Mononuclear cell (primary cell): Measurements from ENCODE around the gene AUTS2. TPM values are rescaled to one million over a fixed set of nuclear protein-coding genes. Genes with fewer than 3 reads are reported as not detected.

Experiments
- H3K27me3 ChIP-seq: 2 replicates; pipeline ENCODE4 v1.6.0; 2011; ENCODE audit warnings: low read length, control low read depth; ENCODE audit not compliant: insufficient read depth
- H3K4me1 ChIP-seq: 2 replicates; pipeline ENCODE4 v1.5.1; 2011; ENCODE audit warnings: mild to moderate bottlenecking, low read length, control low read depth; ENCODE audit not compliant: insufficient read depth
- H3K4me3 ChIP-seq: 2 replicates; pipeline ENCODE4 v1.5.1; 2011; ENCODE audit warnings: mild to moderate bottlenecking, low read length, moderate library complexity
- H3K9me3 ChIP-seq: 2 replicates; pipeline ENCODE4 v1.5.1; 2011; ENCODE audit warnings: low read depth, mild to moderate bottlenecking, control low read depth, low read length
- total RNA-seq: library from RNA; depleted of rRNA; stranded (reverse); fragments of >200 nt; gene quantifications from one replicate; pipeline ENCODE4 v1.2.3, GENCODE V29; 2012

The AUTS2 gene
- total RNA-seq, 1 donor, result 16.5 TPM

DNA sequence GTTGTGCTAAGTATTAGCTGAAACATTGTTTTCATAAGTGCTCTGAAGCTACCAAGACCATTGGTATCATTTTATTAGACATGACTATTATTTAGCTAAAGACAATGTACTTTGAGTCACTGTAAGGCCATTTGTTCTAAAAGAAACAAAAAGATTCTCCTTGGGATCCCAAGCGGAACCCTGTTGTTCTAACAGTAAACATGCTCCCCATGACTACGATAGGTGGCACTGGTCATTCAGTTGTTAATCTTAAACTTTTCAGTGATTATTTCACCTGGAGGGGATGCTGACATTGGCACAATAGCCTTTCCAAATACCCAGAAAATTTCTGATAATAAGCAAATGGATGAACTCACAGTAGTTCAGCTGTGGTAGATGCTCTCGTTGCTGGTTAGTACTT is 715.0 kb downstream of the AUTS2 start:
- H3K4me3 ChIP-seq, result no peak overlapping the region
- H3K9me3 ChIP-seq, result no peaks in the 10 kb centered on the region

DNA sequence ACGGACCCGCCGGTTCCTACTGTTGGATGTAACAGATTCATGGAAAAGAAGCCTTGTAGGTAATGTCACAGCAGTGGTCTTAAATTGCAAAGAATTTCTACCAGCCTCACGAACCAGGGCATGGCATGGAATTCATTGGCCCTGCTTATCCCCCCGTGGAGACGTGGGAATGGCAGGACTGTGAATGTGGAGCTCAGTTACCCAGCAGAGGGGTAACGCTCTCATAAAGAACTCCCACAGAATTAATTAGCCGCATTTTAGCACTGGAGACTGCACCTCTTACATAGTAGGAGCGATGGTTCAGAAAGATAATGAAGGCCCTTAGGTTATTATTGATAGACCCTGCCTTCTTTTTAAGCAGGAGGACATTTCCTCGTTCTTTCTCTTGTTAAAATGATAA is 715.4 kb downstream of the AUTS2 start:
- H3K27me3 ChIP-seq, result no peaks in the 10 kb centered on the region
- H3K4me1 ChIP-seq, result no peaks in the 10 kb centered on the region
- H3K4me3 ChIP-seq, result no peak overlapping the region

More for the DNA sequence above, 715.0 kb downstream of the AUTS2 start:
- Histone ChIP-seq H3K4me1 (no peaks in the 10 kb centered on the region), H3K27me3 (no peaks in the 10 kb centered on the region)

DNA sequence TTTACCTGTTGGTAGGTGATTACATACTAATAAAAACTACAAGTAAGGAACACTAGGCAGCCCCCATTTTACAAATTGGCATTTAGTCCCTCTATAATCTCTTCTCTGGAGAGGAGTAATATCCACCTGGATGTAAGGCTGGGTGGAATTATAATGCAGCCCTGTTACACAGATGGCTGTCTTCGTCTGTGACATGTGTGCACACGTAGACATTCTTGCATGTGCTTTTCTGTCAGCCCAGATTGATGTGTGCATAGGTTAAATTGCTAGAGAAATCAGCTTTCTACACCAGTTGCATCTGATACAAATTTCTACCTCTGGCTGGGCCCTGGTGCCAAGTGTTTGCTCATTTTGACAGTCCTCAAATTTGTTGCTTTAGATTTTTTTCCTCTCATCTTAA is 715.9 kb downstream of the AUTS2 start:
- no peak overlapping the region for H3K4me3 ChIP-seq
- no peaks in the 10 kb centered on the region for H3K4me1 ChIP-seq
- H3K27me3 ChIP-seq, result no peaks in the 10 kb centered on the region
- H3K9me3 ChIP-seq, result no peaks in the 10 kb centered on the region

More for the DNA sequence above, 715.4 kb downstream of the AUTS2 start:
- H3K9me3 ChIP-seq, result no peaks in the 10 kb centered on the region

DNA sequence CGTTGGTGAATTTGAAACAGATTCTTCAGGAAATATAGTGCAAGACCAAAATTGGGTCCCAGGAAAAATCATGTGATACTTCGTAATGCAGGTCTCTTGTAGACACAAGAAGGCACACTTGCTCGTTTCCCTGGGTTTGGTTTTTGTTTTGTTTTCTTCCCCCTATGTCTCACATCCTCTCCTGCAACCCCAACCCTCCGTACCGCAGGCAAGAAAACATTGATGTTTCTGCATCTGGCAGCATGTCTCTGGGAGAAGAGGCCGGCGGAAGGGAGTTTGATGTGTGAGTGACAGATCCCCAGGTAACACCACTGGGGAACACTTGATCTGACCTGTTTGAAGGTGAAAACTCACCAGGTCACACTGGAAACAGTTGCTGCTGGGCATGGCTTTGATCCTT is 718.5 kb downstream of the AUTS2 start:
- no peaks in the 10 kb centered on the region for H3K4me1 ChIP-seq
- no peak overlapping the region for H3K4me3 ChIP-seq
- H3K9me3 ChIP-seq, result no peaks in the 10 kb centered on the region
- H3K27me3 ChIP-seq, result no peaks in the 10 kb centered on the region

DNA sequence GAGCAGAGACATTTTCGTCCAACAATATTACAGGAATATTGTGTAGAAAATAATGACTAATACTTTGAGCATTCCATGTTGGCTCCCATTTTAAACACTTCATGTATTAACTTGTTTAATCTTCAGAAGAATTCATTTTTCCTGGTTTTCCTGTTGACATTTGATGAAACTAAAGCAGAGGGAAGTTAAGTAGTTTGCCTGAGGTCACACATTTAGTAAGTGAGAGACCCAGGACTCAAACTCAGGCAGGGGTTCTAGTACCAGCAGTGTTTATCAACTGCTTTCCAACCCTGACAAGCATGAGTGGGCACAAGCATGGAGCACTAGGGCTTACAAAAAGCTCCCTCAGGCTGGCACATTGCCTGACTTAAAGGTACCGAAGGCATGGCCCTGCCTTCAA is 719.1 kb downstream of the AUTS2 start:
- H3K4me3 ChIP-seq, result no peak overlapping the region
- H3K4me1 ChIP-seq, result no peaks in the 10 kb centered on the region
- H3K9me3 ChIP-seq, result no peaks in the 10 kb centered on the region
- H3K27me3 ChIP-seq, result no peaks in the 10 kb centered on the region

DNA sequence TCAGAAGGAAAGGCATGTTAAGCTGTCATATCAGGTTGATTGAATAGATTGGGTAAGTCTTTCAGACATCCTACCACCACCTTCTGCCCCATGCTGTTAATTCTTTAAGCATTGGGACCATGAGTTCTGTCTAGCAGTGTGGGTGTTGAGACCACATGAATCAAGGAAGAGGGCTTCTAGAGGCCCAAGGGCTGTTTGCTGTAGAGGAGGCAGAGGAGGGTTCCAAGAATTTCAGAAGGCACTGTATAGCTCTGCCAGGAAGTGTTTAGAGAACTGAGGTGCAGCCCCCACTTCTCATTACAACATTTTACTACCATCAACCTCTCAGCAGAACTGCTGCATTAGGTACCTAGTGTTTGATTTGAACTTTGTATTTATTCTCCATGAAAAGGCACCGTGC is 720.2 kb downstream of the AUTS2 start:
- H3K4me1 ChIP-seq, result no peaks in the 10 kb centered on the region
- H3K4me3 ChIP-seq, result no peak overlapping the region
- no peaks in the 10 kb centered on the region for H3K9me3 ChIP-seq
- no peaks in the 10 kb centered on the region for H3K27me3 ChIP-seq

DNA sequence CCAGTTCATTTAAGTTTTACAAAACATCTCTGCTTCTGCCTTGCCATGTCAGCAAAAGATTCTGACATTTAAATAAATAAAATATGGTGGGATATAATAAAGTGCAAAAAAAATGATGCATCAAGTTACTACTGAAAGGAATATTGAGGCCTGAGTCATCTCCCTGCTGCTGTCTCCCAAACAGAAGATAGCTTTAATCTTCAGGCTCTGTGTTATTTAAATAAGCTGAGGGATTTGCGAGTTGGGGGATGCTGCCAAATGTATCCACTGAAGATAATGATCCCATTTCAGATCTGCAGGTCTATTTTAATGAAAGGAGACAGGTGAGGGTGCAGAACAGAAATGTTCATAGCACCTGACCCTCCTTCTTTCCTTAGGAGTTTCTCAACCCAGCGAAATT is 720.8 kb downstream of the AUTS2 start:
- H3K27me3 ChIP-seq, result no peaks in the 10 kb centered on the region
- H3K9me3 ChIP-seq, result no peaks in the 10 kb centered on the region
- H3K4me1 ChIP-seq, result no peaks in the 10 kb centered on the region
- H3K4me3 ChIP-seq, result no peak overlapping the region

DNA sequence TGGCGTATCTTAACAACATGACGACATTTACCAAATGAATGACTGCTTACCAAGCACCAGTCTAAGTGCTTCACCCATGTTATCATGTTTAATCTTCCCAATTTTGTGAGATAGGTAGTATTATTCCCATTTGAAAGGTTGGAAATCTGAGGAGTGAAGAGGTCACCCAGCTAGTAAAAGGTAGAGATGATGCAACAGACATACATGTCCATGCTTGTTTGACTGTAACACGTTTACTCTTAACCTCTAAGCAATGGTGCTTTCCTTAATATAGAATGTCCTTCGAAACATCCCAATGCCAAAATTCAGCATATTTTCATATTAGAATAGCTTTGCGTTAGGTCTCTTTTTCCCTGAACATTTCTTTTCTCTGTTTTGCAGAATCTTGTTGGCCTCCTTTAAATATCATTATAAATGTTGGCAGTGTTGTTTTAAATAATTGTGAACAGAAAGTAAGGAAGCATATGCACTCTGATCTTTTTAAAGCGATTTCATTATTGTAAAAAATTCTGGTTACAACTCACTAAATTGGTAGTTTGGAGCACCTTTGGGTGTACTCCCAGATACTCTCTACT is 722.8 kb downstream of the AUTS2 start:
- H3K27me3 ChIP-seq, result no peaks in the 10 kb centered on the region
- H3K4me1 ChIP-seq, result no peaks in the 10 kb centered on the region
- H3K4me3 ChIP-seq, result no peak overlapping the region
- no peaks in the 10 kb centered on the region for H3K9me3 ChIP-seq

DNA sequence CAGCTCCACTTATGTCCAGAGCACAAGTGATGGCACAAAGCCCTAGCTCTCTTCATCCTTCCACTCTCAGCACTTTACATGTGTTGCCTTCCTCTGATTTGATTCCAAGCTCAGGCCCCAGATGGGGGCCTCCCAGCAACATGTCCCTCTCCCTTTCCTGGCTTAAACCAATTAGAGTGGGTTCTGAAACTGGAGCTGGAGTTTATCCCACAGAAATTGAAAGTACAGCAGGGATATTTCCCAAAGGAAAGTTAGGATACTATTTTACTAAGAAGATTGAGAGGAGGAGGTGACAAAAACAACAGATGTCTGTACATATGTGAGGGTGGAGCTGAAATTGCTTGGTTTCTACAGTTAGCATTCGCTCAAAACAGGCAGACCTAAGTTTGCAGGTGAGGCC is 724.6 kb downstream of the AUTS2 start:
- Histone ChIP-seq H3K4me3 (no peak overlapping the region), H3K27me3 (no peaks in the 10 kb centered on the region), H3K9me3 (no peaks in the 10 kb centered on the region), H3K4me1 (no peaks in the 10 kb centered on the region)

DNA sequence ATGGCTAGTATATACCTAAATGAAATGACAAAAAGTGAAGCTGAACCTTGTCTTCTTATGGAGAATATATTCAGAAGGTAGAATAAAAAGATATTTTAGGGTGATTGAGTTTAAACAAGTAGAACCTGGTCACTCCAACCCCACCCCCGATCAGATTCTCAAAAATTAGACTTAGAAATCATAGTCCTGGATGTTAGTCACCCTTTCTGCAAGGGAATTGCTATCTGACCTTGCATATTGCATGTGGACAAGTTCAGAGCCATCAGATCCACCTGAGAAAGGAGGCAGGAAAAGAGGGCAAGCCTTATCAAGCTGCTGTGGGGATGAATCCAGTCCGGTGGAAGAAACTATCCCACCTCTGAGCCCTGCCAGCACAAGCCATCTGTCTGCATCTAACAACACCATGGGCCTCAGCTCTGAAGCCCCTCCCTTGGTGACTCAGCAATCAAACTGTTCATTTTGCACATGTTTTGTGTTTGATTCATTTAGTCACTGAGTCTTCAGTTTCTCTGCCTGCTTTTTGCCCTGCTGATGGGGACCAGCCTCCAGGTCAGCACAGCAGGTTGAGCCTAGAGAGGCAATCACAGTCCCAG is 727.3 kb downstream of the AUTS2 start:
- Histone ChIP-seq H3K9me3 (no peaks in the 10 kb centered on the region), H3K4me3 (no peak overlapping the region), H3K27me3 (no peaks in the 10 kb centered on the region), H3K4me1 (no peaks in the 10 kb centered on the region)

DNA sequence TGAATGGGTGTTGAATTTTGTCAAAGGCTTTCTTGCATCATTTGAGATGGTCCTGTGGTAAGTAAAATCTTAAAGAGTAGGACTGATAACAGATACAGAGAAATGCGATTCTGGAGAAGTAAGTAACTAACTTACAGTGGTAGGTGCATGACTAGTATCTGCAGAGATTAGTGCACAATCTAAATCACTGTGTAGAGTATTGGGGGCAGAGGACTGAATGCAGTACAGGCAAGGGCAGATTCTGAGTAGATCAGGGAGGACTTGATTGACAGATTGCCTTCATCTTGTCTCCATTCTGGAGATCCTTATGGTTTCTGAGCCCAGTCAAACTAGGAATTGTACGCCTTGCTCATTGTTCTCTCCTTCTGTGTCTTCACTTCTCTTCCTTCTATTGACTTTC is 736.0 kb downstream of the AUTS2 start:
- Histone ChIP-seq H3K27me3 (no peaks in the 10 kb centered on the region), H3K4me1 (peaks cover 3% of the 10 kb centered on the region), H3K9me3 (no peaks in the 10 kb centered on the region)

DNA sequence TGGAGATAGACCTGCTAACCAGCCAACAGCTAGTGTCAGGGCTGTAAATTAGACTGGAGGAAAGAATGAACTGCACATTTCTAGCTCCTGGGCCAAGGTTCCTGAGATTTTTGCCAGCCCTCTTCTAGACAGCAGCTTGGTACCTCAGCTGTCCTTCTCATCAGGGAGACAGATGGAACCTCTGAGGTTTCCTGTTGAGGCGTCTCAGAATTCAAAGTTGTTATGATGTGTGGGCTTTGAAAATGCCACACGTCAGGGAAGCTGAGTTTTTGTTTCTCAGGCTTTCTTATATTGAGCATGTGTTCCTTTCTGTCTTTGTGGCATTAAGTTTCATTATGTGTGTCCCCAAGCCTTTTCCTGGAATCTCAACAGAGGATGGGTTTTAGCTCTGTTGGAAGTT is 736.6 kb downstream of the AUTS2 start:
- H3K27me3 ChIP-seq, result no peaks in the 10 kb centered on the region
- no peak overlapping the region for H3K4me3 ChIP-seq
- H3K4me1 ChIP-seq, result peaks cover 3% of the 10 kb centered on the region
- H3K9me3 ChIP-seq, result no peaks in the 10 kb centered on the region

More for the DNA sequence above, 736.0 kb downstream of the AUTS2 start:
- H3K4me3 ChIP-seq, result no peak overlapping the region

DNA sequence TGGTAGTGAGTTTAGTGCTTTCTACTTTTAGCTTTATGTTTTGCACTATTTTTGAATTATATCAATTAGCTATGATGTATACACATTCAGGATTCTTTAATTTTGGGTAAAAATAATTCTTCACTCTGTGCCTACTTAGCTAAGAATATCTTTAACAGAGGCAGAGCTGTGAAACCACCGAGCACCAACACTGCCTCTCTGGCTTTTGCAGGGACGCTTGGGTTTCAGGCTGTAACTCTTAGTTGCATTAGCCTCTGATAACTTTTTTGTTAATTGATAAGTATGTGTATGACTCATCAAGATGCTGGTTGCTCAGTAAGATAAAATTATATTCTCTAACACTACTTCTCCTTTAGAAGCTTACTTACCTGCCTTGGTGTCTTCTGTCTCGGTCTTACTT is 738.3 kb downstream of the AUTS2 start:
- Histone ChIP-seq H3K4me3 (no peak overlapping the region), H3K4me1 (peaks cover 3% of the 10 kb centered on the region), H3K27me3 (no peaks in the 10 kb centered on the region), H3K9me3 (no peaks in the 10 kb centered on the region)

DNA sequence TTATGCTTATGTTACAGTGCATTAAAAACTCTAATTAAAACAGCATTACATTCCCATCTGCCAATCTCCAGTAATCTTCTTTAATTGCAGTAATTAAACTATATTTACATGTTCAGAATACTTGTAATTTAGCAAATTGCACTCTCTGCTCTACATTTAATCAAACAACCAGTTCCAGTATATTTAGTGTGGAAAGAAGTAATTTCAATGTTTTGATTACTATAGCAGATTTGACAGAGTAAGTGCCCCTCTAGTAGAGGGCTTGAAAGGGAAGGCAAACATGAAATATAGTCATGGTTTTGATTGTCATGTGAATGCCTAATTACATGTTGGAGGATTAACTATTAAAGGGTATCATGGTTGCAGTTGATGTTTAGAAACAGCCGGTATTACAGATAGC is 739.7 kb downstream of the AUTS2 start:
- Histone ChIP-seq H3K9me3 (no peaks in the 10 kb centered on the region), H3K4me3 (no peak overlapping the region), H3K27me3 (no peaks in the 10 kb centered on the region), H3K4me1 (peaks cover 3% of the 10 kb centered on the region)

DNA sequence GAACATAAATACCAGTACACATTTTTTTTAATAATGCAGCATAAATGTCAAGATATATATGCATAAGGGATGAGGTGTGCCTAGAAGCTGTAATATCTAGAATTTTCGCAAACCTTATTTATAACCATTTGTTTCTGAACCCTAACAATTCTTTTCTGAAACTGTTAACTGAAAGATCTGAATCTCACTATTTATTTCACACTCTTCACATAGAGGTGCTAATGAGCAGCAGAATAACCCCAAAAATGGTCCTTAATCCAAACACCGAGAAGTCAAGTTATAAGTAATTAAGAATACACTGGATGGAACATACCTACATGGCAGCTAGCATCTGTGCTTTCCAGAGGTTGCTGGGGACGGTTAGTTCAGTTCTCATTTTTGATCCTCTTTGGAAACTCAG is 742.0 kb downstream of the AUTS2 start:
- H3K4me3 ChIP-seq, result no peak overlapping the region
- peaks cover 2% of the 10 kb centered on the region for H3K4me1 ChIP-seq
- no peaks in the 10 kb centered on the region for H3K27me3 ChIP-seq
- H3K9me3 ChIP-seq, result no peaks in the 10 kb centered on the region

DNA sequence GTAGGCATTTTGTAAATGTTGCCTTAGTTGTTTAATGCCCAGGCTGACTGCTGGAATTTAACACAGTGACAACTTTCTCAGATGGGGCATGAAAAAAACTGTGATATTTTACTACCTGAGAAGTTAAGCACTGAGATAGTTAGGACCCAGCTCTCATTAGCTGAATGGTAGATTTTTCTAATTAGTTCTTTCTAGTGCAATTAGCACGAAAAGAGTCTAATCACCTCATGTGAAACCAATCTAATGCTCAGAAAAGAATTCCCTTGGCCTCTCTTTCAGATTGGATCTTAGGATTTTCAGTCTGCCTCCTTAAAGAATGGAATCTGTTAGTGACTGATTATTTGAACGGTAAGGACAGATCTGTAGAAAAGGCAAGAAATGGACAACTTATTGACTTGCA is 743.2 kb downstream of the AUTS2 start:
- no peaks in the 10 kb centered on the region for H3K4me1 ChIP-seq
- no peak overlapping the region for H3K4me3 ChIP-seq
- no peaks in the 10 kb centered on the region for H3K27me3 ChIP-seq
- H3K9me3 ChIP-seq, result no peaks in the 10 kb centered on the region
